K562 (cell line): ENCODE measurements around the gene C13orf46.

Experiments used
- ARID4B ChIP-seq: sonication (generic); formaldehyde crosslinking; IDR thresholded peaks from 2 replicates; pipeline ENCODE4 v1.8.0; 2022; ENCODE audit warnings: mild to moderate bottlenecking, missing genetic modification reagents
- ATF3 ChIP-seq, 2 experiments: fragments of 450-650 bp in 1 of 2; sonication (generic) in 1 of 2; formaldehyde crosslinking in 1 of 2; IDR thresholded peaks in 1 of 2; conservative IDR thresholded peaks in 1 of 2; 2 replicates each; pipeline versions ENCODE4 v1.6.1 to v1.8.1; 2016 to 2023; ENCODE audit warnings: mild to moderate bottlenecking in 2 of 2, moderate library complexity in 2 of 2, inconsistent platforms in 1 of 2, missing genetic modification reagents in 1 of 2
- ATF7 ChIP-seq: fragments of 450-650 bp; IDR thresholded peaks from 2 replicates; pipeline ENCODE4 v1.7.1; 2014; ENCODE audit warnings: mild to moderate bottlenecking, moderate library complexity
- CHD2 ChIP-seq: IDR thresholded peaks from 2 replicates; pipeline ENCODE4 v1.6.1; 2011; ENCODE audit warnings: low read depth, low read length
- CTCF ChIP-seq, 3 experiments: IDR thresholded peaks in 2 of 3; conservative IDR thresholded peaks in 1 of 3; 2 replicates each; pipeline ENCODE4 v1.5.1; 2011 to 2012; ENCODE audit warnings: low read length in 3 of 3, mild to moderate bottlenecking in 3 of 3, control low read depth in 2 of 3, improper control_type of control experiment in 1 of 3, inconsistent platforms in 1 of 3, low read depth in 1 of 3, mixed read lengths in 1 of 3, moderate library complexity in 1 of 3; ENCODE audit not compliant: insufficient read depth in 2 of 3
- EZH2 ChIP-seq: IDR thresholded peaks from 2 replicates; pipeline ENCODE4 v1.6.1; 2012; ENCODE audit warnings: low read depth, mild to moderate bottlenecking, inconsistent platforms, low read length, borderline replicate concordance
- FOXK2 ChIP-seq, 2 experiments: fragments of 450-650 bp; IDR thresholded peaks in 1 of 2; conservative IDR thresholded peaks in 1 of 2; 2 replicates each; pipeline ENCODE4 v1.6.1; 2016; ENCODE audit warnings: low read depth in 2 of 2, mild to moderate bottlenecking in 1 of 2
- MXI1 ChIP-seq: IDR thresholded peaks from 2 replicates; pipeline ENCODE4 v1.6.1; 2011; ENCODE audit warnings: low read depth, mild to moderate bottlenecking, improper control_type of control experiment, low read length
- NCOR1 ChIP-seq: fragments of 450-650 bp; IDR thresholded peaks from 2 replicates; pipeline ENCODE4 v1.6.1; 2016; ENCODE audit warnings: mild to moderate bottlenecking, moderate library complexity
- NFE2L1 ChIP-seq: fragments of 450-650 bp; IDR thresholded peaks from 2 replicates; pipeline ENCODE4 v1.6.1; 2016; ENCODE audit warnings: missing genetic modification characterization, low read depth, mild to moderate bottlenecking, missing compliant biosample characterization, moderate library complexity, borderline replicate concordance
- PHB ChIP-seq: fragments of 250-450 bp; sonication (Bioruptor Pico); IDR thresholded peaks from 2 replicates; pipeline ENCODE4 v1.5.0; 2021
- POLR2A ChIP-seq: fragments of 450-650 bp; conservative IDR thresholded peaks from 2 replicates; pipeline ENCODE4 v1.6.1; 2016
- TBP ChIP-seq: optimal IDR thresholded peaks from 2 replicates; pipeline ENCODE3; 2011; ENCODE audit warnings: low read depth, low read length, improper control_type of control experiment
- ZFX ChIP-seq: sonication (generic); formaldehyde crosslinking; IDR thresholded peaks from 2 replicates; pipeline ENCODE4 v1.8.0; 2022; ENCODE audit warnings: mild to moderate bottlenecking, missing genetic modification reagents, moderate library complexity

- TF ChIP-seq CTCF (IDR thresholded peaks at IDR 0.05 in 2 of 3, conservative IDR thresholded peaks at IDR 0.05 in 1 of 3; ENCODE audit: insufficient read depth in 2 of 3, low read depth in 1 of 3, low read length in 3 of 3), result no peak
- TF ChIP-seq POLR2A, result no peak
- no peak for TF ChIP-seq ARID4B
- no peak for TF ChIP-seq FOXK2 (conservative IDR thresholded peaks at IDR 0.05 in 1 of 2, IDR thresholded peaks at IDR 0.05 in 1 of 2; ENCODE audit: low read depth in 2 of 2)
- TF ChIP-seq ATF3 (IDR thresholded peaks at IDR 0.05), result no peak
- no peak for TF ChIP-seq ATF3 (CRISPR knock-in tag; conservative IDR thresholded peaks at IDR 0.05)
- no peak for TF ChIP-seq TBP
- peak; percentile 38; the same call in 1 of the 2 replicates for TF ChIP-seq ZFX (CRISPR knock-in tag)
- no peak for TF ChIP-seq PHB
- TF ChIP-seq NCOR1, result no peak
- no peak for TF ChIP-seq EZH2
- no peak for TF ChIP-seq NFE2L1 (tag)
- no peak for TF ChIP-seq CHD2
- no peak for TF ChIP-seq MXI1
- TF ChIP-seq ATF7, result no peak; the same call in 1 of the 2 replicates
These were observed 31.4 kb upstream of the C13orf46 start for GRCh38 chr13:114005206-114005724.
